HEK293 (cell line): ENCODE data around the gene LRP1B.

ENCODE experiments used
- CTCF ChIA-PET: fragments of 350-600 bp; formaldehyde crosslinking; extraction: SDS; loops from one replicate; lab custom pipeline; 2021; ENCODE audit warnings: antibody characterized with exemption; lab: Yijun Ruan, JAX
- POLR2A ChIA-PET: fragments of 300-600 bp; formaldehyde crosslinking; extraction: SDS; loops from one replicate; lab custom pipeline; 2020; ENCODE audit warnings: antibody characterized with exemption, inconsistent platforms; lab: Yijun Ruan, JAX
- H3K27ac ChIP-seq: fragments of 200-500 bp; sonication (Bioruptor generic); 2 replicates; pipeline ENCODE4 v1.5.1; 2014; ENCODE audit warnings: low read depth, low read length, control low read depth, inconsistent platforms; ENCODE audit errors: extremely low read depth
- H3K36me3 ChIP-seq, 2 experiments: fragments of 200-500 bp in 1 of 2; sonication (Bioruptor generic) in 1 of 2; 1 replicate in 1 of 2; 2 replicates in 1 of 2; pipeline ENCODE4 v1.5.1; 2014 to 2017; ENCODE audit warnings: inconsistent platforms in 2 of 2, low read length in 2 of 2; ENCODE audit not compliant: control insufficient read depth in 2 of 2, insufficient read depth in 1 of 2
- H3K4me1 ChIP-seq: fragments of 200-500 bp; sonication (Bioruptor generic); 2 replicates; pipeline ENCODE4 v1.5.1; 2014; ENCODE audit warnings: mild to moderate bottlenecking, low read length, inconsistent platforms; ENCODE audit not compliant: control insufficient read depth, insufficient read depth
- H3K4me3 ChIP-seq: 2 replicates; pipeline ENCODE4 v1.5.1; 2011; ENCODE audit warnings: low read depth, mild to moderate bottlenecking, control low read depth, low read length, moderate library complexity
- H3K9me3 ChIP-seq: fragments of 200-500 bp; sonication (Bioruptor generic); 2 replicates; pipeline ENCODE4 v1.5.1; 2014; ENCODE audit warnings: low read depth, low read length, inconsistent platforms; ENCODE audit not compliant: control insufficient read depth, insufficient read depth
- HOXD13 ChIP-seq: sonication (generic); formaldehyde crosslinking; IDR thresholded peaks from 2 replicates; pipeline ENCODE4 v1.8.0; 2022; ENCODE audit warnings: missing genetic modification reagents, borderline replicate concordance
- IKZF3 ChIP-seq: fragments of 450-650 bp; IDR thresholded peaks from 2 replicates; pipeline ENCODE4 v1.5.0; 2018; ENCODE audit warnings: missing biosample characterization, mild to moderate bottlenecking, missing genetic modification characterization, moderate library complexity
- MYNN ChIP-seq: fragments of 450-650 bp; formaldehyde crosslinking; IDR thresholded peaks from 2 replicates; pipeline ENCODE4 v1.5.1; 2016; ENCODE audit warnings: missing biosample characterization, missing genetic modification characterization, borderline replicate concordance
- PRDM1 ChIP-seq: fragments of 450-650 bp; formaldehyde crosslinking; IDR thresholded peaks from 2 replicates; pipeline ENCODE4; 2016; ENCODE audit warnings: missing biosample characterization, missing genetic modification characterization
- YY1 ChIP-seq: fragments of 450-650 bp; formaldehyde crosslinking; IDR thresholded peaks from 2 replicates; pipeline ENCODE4 v1.5.1; 2018; ENCODE audit warnings: missing biosample characterization, missing genetic modification characterization
- ZBTB17 ChIP-seq: fragments of 450-650 bp; formaldehyde crosslinking; IDR thresholded peaks from 2 replicates; pipeline ENCODE4 v1.5.1; 2016; ENCODE audit warnings: missing biosample characterization, missing genetic modification characterization
- ZBTB7A ChIP-seq: fragments of 450-650 bp; formaldehyde crosslinking; IDR thresholded peaks from 2 replicates; pipeline ENCODE4 v1.5.1; 2016; ENCODE audit warnings: low read depth, missing biosample characterization, missing genetic modification characterization
- ZFHX2 ChIP-seq: fragments of 450-650 bp; formaldehyde crosslinking; conservative IDR thresholded peaks from 2 replicates; pipeline ENCODE4 v1.5.1; 2016; ENCODE audit warnings: missing biosample characterization, missing genetic modification characterization
- ZNF10 ChIP-seq: fragments of 450-650 bp; formaldehyde crosslinking; IDR thresholded peaks from 2 replicates; pipeline ENCODE4 v1.5.1; 2017; ENCODE audit warnings: missing biosample characterization, missing genetic modification characterization
- ZNF146 ChIP-seq: fragments of 450-650 bp; formaldehyde crosslinking; IDR thresholded peaks from 2 replicates; pipeline ENCODE4 v1.5.1; 2016; ENCODE audit warnings: missing biosample characterization, missing genetic modification characterization
- ZNF2 ChIP-seq: fragments of 450-650 bp; formaldehyde crosslinking; IDR thresholded peaks from 2 replicates; pipeline ENCODE4 v1.5.1; 2016; ENCODE audit warnings: missing biosample characterization, missing genetic modification characterization
- ZNF266 ChIP-seq: fragments of 450-650 bp; formaldehyde crosslinking; IDR thresholded peaks from 2 replicates; pipeline ENCODE4 v1.5.1; 2016; ENCODE audit warnings: missing biosample characterization, missing genetic modification characterization, low read depth
- ZNF311 ChIP-seq: fragments of 450-650 bp; formaldehyde crosslinking; IDR thresholded peaks from 2 replicates; pipeline ENCODE4 v1.5.1; 2017; ENCODE audit warnings: missing biosample characterization, missing genetic modification characterization, borderline replicate concordance
- ZNF324 ChIP-seq: fragments of 450-650 bp; formaldehyde crosslinking; IDR thresholded peaks from 2 replicates; pipeline ENCODE4 v1.5.1; 2016; ENCODE audit warnings: missing biosample characterization, missing genetic modification characterization
- ZNF366 ChIP-seq: fragments of 450-650 bp; formaldehyde crosslinking; conservative IDR thresholded peaks from 2 replicates; pipeline ENCODE4 v1.5.1; 2016; ENCODE audit warnings: missing biosample characterization, missing genetic modification characterization
- ZNF404 ChIP-seq: fragments of 450-650 bp; formaldehyde crosslinking; IDR thresholded peaks from 2 replicates; pipeline ENCODE4 v1.5.1; 2017; ENCODE audit warnings: missing biosample characterization, missing genetic modification characterization
- ZNF426 ChIP-seq: fragments of 450-650 bp; formaldehyde crosslinking; IDR thresholded peaks from 2 replicates; pipeline ENCODE4 v1.5.1; 2017; ENCODE audit warnings: missing biosample characterization, missing genetic modification characterization, mild to moderate bottlenecking, inconsistent platforms, moderate library complexity
- ZNF549 ChIP-seq: fragments of 450-650 bp; IDR thresholded peaks from 2 replicates; pipeline ENCODE4 v1.5.1; 2018; ENCODE audit warnings: missing biosample characterization, missing genetic modification characterization, mild to moderate bottlenecking, inconsistent platforms, moderate library complexity
- ZNF558 ChIP-seq: fragments of 450-650 bp; formaldehyde crosslinking; IDR thresholded peaks from 2 replicates; pipeline ENCODE4 v1.5.1; 2016; ENCODE audit warnings: missing biosample characterization, missing genetic modification characterization
- ZNF571 ChIP-seq: fragments of 450-650 bp; formaldehyde crosslinking; IDR thresholded peaks from 2 replicates; pipeline ENCODE4 v1.5.0; 2017; ENCODE audit warnings: missing biosample characterization, missing genetic modification characterization
- ZNF654 ChIP-seq: fragments of 450-650 bp; formaldehyde crosslinking; IDR thresholded peaks from 2 replicates; pipeline ENCODE4 v1.5.1; 2016; ENCODE audit warnings: low read depth, missing biosample characterization, missing genetic modification characterization
- ZNF660 ChIP-seq: fragments of 450-650 bp; IDR thresholded peaks from 2 replicates; pipeline ENCODE4 v1.5.1; 2018; ENCODE audit warnings: missing biosample characterization, mild to moderate bottlenecking, missing genetic modification characterization
- ZNF791 ChIP-seq: fragments of 450-650 bp; formaldehyde crosslinking; IDR thresholded peaks from 2 replicates; pipeline ENCODE4 v1.5.1; 2016; ENCODE audit warnings: missing biosample characterization, missing genetic modification characterization
- ZNF843 ChIP-seq: fragments of 450-650 bp; formaldehyde crosslinking; IDR thresholded peaks from 2 replicates; pipeline ENCODE4 v1.5.1; 2016; ENCODE audit warnings: missing biosample characterization, missing genetic modification characterization
- TF ChIP-seq, protein P1 (sequence below): fragments of 450-650 bp; formaldehyde crosslinking; IDR thresholded peaks from 2 replicates; pipeline ENCODE4 v1.5.1; 2016; ENCODE audit warnings: missing biosample characterization, missing genetic modification characterization
- TF ChIP-seq, protein P2 (sequence below): fragments of 450-650 bp; formaldehyde crosslinking; IDR thresholded peaks from 2 replicates; pipeline ENCODE4 v1.5.1; 2016; ENCODE audit warnings: missing biosample characterization, missing genetic modification characterization
- TF ChIP-seq, protein P3 (sequence below): fragments of 450-650 bp; formaldehyde crosslinking; IDR thresholded peaks from 2 replicates; pipeline ENCODE4 v1.5.1; 2016; ENCODE audit warnings: missing biosample characterization, missing genetic modification characterization

LRP1B gene

DNA sequence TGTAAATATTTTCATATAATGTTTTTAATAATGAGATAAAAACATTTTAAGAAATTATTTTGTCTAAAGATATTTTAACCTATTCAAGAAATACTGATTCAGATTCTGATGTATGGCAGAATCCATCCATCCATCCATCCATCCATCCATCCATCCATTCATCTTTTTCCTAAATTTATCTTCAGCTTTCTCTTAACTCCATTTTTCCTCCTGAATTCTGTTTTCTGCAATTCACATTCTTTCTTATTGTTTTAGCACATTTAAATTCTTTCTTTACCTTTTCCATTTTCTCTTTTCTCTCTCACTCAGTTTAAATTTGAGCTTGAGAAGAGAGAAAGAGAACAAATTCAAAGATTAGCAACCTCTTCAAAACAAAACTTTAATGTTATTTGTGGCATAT lies 3.6 kb downstream of the LRP1B start:
- H3K4me1 ChIP-seq, result no peaks in the 10 kb centered on the region
- ChIA-PET POLR2A (no interaction called here), CTCF (interaction anchor here (0.6 kb wide), 1 partner anchor 9 kb away, joined by 5 read pairs; no protein-coding TSS in a partner anchor)
- no peak overlapping the region for H3K27ac ChIP-seq
- H3K4me3 ChIP-seq, result no peak overlapping the region
- no peaks in the 10 kb centered on the region for H3K36me3 ChIP-seq
- H3K9me3 ChIP-seq, result no peaks in the 10 kb centered on the region
- no peak for TF ChIP-seq YY1
- TF ChIP-seq, protein P1, sequence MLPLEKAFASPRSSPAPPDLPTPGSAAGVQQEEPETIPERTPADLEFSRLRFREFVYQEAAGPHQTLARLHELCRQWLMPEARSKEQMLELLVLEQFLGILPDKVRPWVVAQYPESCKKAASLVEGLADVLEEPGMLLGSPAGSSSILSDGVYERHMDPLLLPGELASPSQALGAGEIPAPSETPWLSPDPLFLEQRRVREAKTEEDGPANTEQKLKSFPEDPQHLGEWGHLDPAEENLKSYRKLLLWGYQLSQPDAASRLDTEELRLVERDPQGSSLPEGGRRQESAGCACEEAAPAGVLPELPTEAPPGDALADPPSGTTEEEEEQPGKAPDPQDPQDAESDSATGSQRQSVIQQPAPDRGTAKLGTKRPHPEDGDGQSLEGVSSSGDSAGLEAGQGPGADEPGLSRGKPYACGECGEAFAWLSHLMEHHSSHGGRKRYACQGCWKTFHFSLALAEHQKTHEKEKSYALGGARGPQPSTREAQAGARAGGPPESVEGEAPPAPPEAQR (tag by site-specific recombination), result no peak
- TF ChIP-seq ZNF366 (tag by site-specific recombination), result peak; percentile 92
- peak; percentile 90 for TF ChIP-seq ZBTB17 (tag by site-specific recombination)

DNA sequence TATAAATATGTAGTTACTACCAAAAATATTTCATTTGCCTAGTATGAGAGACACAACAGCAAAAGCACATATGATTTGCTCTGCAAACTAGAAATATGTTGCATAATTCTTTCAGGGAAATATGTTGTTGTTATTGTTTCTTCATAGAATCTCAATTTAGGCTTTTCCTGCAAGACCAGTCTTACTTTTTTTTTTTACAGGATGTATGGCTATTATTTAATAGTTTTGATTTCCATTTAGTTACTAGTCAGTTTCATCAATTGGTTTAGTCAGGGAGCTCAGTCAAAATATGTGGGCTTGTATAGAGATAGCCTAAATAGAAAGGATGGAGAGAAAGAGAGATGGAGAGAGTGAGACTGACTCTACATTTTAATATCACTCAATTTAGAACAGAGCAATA lies 6.1 kb downstream of the LRP1B start:
- Histone ChIP-seq H3K9me3 (no peaks in the 10 kb centered on the region), H3K4me3 (no peak overlapping the region), H3K4me1 (no peaks in the 10 kb centered on the region), H3K36me3 (no peaks in the 10 kb centered on the region), H3K27ac (no peak overlapping the region)
- ChIA-PET POLR2A (no interaction called here), CTCF (no interaction called here)
- TF ChIP-seq ZNF366 (tag by site-specific recombination), result 0 out of 2 replicates have a peak, but pooled peaks have one; percentile 22
- no peak for TF ChIP-seq ZNF404 (tag by site-specific recombination)
- peak; percentile 51; the same call in 1 of the 2 replicates for TF ChIP-seq PRDM1

DNA sequence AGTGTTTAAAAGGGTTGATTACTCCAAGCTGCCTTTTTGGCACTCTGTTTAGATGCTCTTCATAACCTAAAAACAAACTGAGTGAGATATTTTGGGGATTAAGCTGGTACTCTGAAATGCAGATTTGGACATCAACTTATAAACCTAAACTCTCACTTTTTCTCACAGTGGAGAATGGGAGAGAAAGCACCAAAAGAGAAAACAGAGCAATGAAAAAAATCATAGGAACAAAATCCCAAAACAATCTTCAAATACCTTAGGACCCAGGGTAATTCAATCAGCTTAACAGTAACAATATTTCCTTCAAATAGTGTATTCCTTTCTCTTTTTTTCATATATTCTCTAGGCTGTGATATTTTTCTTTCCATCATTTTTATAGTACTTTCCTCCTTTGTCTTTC lies 11.5 kb downstream of the LRP1B start:
- Histone ChIP-seq H3K36me3 (no peaks in the 10 kb centered on the region), H3K27ac (no peak overlapping the region), H3K4me3 (no peak overlapping the region), H3K4me1 (no peaks in the 10 kb centered on the region)
- CTCF ChIA-PET, result interaction anchor here (1.4 kb wide), 1 partner anchor 11 kb away, joined by 4 read pairs; the partner anchor contains the start of gene LRP1B
- POLR2A ChIA-PET, result no interaction called here
- TF ChIP-seq ZNF311 (tag by site-specific recombination) (no peak), ZNF791 (no peak), PRDM1 (peak; percentile 93), ZNF366 (tag by site-specific recombination) (0 out of 2 replicates have a peak, but pooled peaks have one; percentile 17)
- TF ChIP-seq, protein P2, sequence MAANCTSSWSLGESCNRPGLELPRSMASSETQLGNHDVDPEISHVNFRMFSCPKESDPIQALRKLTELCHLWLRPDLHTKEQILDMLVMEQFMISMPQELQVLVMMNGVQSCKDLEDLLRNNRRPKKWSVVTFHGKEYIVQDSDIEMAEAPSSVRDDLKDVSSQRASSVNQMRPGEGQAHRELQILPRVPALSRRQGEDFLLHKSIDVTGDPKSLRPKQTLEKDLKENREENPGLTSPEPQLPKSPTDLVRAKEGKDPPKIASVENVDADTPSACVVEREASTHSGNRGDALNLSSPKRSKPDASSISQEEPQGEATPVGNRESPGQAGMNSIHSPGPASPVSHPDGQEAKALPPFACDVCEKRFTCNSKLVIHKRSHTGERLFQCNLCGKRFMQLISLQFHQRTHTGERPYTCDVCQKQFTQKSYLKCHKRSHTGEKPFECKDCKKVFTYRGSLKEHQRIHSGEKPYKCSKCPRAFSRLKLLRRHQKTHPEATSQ (tag by site-specific recombination), result no peak
- TF ChIP-seq, all 188 proteins: peak for 2
- H3K9me3 ChIP-seq, result no peaks in the 10 kb centered on the region

DNA sequence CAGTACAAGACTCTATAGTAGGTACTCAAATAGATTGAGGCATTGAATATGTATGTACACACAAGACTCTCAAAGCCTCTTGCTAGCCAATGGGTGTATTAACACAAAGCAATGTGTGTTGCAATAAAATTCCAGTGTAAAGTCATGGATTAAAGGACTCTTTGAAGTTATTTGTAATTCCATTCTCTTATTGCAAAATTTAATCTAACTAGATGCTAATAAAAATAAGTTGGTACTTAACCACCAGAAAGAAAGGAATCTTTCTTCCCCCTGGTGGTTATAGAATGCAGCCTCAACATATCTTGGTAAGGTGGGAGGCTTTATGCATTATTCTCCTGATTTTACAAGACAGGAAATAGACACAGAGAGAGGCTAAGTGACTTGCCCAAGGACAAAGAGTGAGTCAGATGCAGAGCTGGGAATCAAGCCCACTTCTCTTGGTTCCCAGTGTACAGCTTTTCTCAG lies 18.0 kb downstream of the LRP1B start:
- Histone ChIP-seq H3K27ac (no peak overlapping the region), H3K4me3 (no peak overlapping the region), H3K36me3 (no peaks in the 10 kb centered on the region), H3K9me3 (no peaks in the 10 kb centered on the region), H3K4me1 (peaks cover 9% of the 10 kb centered on the region)
- CTCF ChIA-PET, result no interaction called here
- POLR2A ChIA-PET, result no interaction called here
- TF ChIP-seq MYNN (tag by site-specific recombination), result no peak
- TF ChIP-seq IKZF3 (tag by site-specific recombination), result no peak
- no peak for TF ChIP-seq ZBTB7A
- TF ChIP-seq, protein P3, sequence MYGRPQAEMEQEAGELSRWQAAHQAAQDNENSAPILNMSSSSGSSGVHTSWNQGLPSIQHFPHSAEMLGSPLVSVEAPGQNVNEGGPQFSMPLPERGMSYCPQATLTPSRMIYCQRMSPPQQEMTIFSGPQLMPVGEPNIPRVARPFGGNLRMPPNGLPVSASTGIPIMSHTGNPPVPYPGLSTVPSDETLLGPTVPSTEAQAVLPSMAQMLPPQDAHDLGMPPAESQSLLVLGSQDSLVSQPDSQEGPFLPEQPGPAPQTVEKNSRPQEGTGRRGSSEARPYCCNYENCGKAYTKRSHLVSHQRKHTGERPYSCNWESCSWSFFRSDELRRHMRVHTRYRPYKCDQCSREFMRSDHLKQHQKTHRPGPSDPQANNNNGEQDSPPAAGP (tag by site-specific recombination), result no peak
- no peak for TF ChIP-seq ZNF146 (tag by site-specific recombination)
- TF ChIP-seq ZNF549 (tag by site-specific recombination), result no peak
- TF ChIP-seq ZNF558, result no peak
- peak; percentile 17; the same call in 1 of the 2 replicates for TF ChIP-seq ZNF654 (tag by site-specific recombination)
- peak; percentile 64; the same call in 1 of the 2 replicates for TF ChIP-seq ZNF843 (tag by site-specific recombination)
- TF ChIP-seq ZNF2, result no peak
- no peak for TF ChIP-seq ZNF10 (tag by site-specific recombination)
- TF ChIP-seq ZNF266 (tag by site-specific recombination), result no peak
- peak; percentile 48; the same call in 1 of the 2 replicates for TF ChIP-seq ZNF660 (tag by site-specific recombination)
- TF ChIP-seq ZNF426 (tag by site-specific recombination), result no peak
- TF ChIP-seq ZFHX2 (tag by site-specific recombination), result peak; percentile 40
- no peak for TF ChIP-seq HOXD13
- TF ChIP-seq ZNF324 (tag by site-specific recombination), result no peak
- no peak for TF ChIP-seq ZNF571
